HG03354 (cell line): ENCODE results near the gene ELMO2.
A peak's percentile ranks its signal among the peaks of the same experiment; 100 is the strongest.
"Not testable (repeated sequence)": the region's sequence is repeated elsewhere in the genome, so short reads cannot be mapped to it uniquely, and the experiment has no call there.

Experiments
- ATAC-seq: cut with Tn5 transposase; IDR thresholded peaks from one replicate; pipeline ENCODE4 v1.9.1; 2021; ENCODE audit warnings: mild to moderate bottlenecking; ENCODE audit not compliant: unreplicated experiment, poor library complexity, severe bottlenecking

The ELMO2 gene

DNA sequence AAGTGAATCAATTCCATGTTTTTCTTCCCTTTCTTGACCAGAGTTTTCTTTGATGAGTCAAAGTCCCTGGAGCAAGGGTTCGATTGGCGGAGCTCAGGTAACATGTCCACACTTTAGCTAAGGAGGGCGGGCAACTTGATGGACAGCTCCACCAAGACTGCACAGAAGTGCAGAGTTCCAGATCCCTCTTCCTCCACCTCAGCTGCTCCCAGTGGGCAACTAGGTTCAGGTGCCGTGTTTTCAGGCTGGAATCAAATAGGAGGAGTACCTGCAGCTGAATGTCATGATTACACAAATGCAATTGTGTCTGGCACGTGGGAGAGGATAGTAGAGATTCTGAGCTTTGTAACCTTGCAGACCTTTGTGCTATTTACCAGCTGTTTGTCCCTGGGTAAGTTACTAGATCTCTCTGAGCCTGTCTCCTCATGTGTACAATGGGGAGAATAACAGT is 1.9 kb upstream of the ELMO2 start:
- no peak for ATAC-seq

GRCh38 chr20:46407671-46407996 is 1.2 kb upstream of the ELMO2 start:
- no peak for ATAC-seq

DNA sequence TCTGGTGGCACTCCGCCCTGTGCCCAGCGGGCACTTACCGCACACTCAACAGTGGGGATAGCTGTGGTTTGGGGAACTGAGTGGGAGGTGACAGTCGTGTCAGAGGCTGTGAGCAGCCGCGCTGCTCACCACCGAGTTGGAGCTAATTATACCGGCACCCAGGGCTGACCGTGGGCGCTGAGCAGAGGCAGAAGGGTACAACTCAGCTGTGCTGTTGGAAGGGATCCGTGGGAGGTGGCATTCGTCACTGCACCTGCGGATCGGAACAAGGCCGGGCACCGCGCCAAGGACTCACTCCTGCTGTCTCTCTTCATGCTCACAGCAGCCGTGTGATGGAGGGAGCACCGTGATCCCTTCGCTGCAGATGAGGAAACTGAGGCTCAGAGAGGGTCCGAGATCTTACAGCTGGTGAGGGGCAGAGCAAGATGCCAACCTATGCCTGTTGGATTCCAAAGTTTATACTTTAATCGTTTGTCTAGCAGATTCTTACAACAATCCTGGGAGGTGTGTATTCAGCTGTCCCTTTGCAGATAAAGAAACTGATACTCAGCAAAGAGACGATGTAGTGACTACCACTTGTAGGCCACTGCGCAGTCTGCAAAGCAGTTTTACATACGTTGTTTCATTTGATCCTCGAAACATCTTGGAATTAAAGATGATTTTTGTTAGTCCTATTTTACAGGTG is 713 bp upstream of the ELMO2 start:
- ATAC-seq, result peak; percentile 36

GRCh38 chr20:46402331-46402811 is 4.0 kb downstream of the ELMO2 start:
- ATAC-seq, result no peak

GRCh38 chr20:46401478-46401860 is 4.9 kb downstream of the ELMO2 start:
- peak; percentile 29 for ATAC-seq

GRCh38 chr20:46400828-46401477 is 5.5 kb downstream of the ELMO2 start:
- peak; percentile 27 for ATAC-seq

GRCh38 chr20:46400253-46400652 is 6.2 kb downstream of the ELMO2 start:
- no peak for ATAC-seq

GRCh38 chr20:46399401-46399800 is 7.0 kb downstream of the ELMO2 start:
- no peak for ATAC-seq

- no peak for ATAC-seq
These were observed 7.5 kb downstream of the ELMO2 start for GRCh38 chr20:46398963-46399362.

GRCh38 chr20:46396052-46396740 is 10.2 kb downstream of the ELMO2 start:
- no peak for ATAC-seq

DNA sequence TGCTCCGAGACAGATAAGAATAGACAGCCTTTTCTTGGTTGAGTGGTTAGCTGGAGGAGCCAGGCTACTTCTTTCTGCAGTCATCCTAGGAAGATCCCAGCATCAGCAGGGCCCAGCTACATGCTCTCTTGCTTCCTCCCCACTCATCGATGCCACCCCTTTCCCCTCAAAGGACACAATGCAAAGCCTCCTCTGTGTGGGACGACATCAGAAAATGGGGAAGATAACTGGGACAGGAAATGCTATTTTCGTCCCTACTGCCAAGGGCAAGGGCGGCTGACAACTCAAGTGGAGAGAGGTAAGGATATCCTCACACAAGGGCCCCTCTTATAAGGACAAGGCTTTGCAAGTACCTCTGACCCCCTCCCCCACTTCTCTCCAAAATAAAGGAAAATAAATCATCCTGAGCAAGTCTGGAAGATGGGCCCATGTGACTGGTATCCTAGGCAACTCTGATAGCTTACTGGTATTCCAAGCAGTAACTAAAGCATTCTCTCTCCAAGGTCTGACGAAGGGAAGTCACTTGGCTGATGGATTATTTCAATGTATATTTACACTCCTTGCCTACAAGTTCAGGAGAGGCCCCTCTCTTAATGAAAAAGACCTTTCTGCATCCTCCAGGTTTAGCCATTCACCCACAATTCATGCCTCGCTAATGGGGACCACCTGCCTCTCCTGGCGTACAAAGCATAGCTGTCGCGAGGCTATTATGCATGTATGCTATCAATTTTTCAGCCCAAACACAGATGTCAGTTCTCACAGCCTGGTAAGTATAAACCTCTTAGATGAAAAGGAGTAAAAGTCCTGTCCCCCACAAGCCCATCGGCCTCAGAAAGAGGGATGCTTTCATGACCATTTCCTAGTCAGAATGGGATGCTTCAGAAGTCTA is 11.3 kb downstream of the ELMO2 start:
- no peak for ATAC-seq

DNA sequence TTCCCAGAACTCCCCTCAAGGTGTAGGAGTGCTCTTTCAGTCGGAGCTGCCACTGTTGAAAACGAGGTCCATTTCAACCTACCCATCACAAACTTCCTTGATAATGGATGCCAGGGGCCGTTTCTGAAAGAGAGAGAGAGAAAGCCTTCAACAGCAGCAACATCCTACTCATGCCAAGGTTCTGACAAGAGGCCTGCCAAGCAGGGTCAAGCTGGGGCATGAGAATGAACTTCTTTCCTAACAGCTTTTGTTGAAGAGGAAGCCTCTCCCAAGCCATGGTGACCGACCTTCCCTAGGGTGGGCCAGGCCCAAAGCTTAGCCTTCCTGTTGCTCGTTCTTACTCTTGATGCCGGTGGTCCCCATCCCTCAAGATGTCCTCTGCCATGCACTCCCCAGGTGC is 12.4 kb downstream of the ELMO2 start:
- no peak for ATAC-seq

GRCh38 chr20:46388937-46389336 is 17.5 kb downstream of the ELMO2 start:
- ATAC-seq, result no peak

- ATAC-seq, result no peak
These were observed 18.1 kb downstream of the ELMO2 start for GRCh38 chr20:46388201-46388836.

- not testable (repeated sequence) for ATAC-seq
These were observed 19.4 kb downstream of the ELMO2 start for GRCh38 chr20:46387054-46387453.

GRCh38 chr20:46378412-46379009 is 27.9 kb downstream of the ELMO2 start:
- ATAC-seq, result no peak

DNA sequence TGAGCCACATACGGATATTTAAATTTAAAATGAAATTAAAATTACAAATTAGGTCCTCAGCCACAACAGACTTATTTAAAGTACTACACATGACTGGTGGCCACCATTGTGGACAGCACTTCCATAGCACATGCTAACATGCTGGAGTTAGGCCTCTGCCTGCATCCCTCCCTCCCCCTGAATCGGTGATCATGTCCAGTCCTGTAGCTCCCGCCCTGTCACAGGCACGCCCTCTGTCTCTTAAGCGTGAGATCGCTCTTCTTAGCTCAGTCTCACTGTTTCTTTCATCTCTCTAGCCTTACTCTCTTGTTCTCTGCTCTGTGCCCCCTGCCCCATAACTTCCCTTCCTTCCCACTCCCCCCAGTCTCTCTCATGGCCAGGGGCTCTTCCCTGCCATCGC is 28.9 kb downstream of the ELMO2 start:
- no peak for ATAC-seq

GRCh38 chr20:46376196-46376785 is 30.1 kb downstream of the ELMO2 start:
- no peak for ATAC-seq

DNA sequence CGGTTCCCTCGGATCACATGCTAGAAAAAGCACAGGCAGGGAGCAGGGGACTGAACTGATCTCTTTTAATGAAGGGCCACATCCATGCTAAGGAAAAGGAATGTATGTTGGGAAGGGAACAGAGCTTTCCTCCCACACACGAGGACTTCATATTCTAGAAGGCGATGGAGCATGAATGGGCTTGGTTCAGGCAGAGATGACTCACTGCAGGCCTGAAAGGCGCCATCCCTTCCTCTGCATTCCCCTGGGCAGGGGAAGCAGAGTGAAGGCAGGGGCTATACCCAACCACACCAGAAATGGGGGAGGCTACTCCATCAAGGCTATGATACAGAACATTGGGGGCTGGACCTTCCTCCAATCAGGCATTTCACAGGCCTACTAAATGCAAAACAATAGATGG is 30.6 kb downstream of the ELMO2 start:
- no peak for ATAC-seq
